CD4-positive, alpha-beta T cell treated with Interleukin-17A for 4 hours (primary cell): ENCODE data around the gene POLE.
A peak's percentile ranks its signal among the peaks of the same experiment; 100 is the strongest.

Source experiments
- DNase-seq: peaks from one replicate; pipeline ENCODE4 v3.0.0-alpha.2; 2020; ENCODE audit warnings: mixed read lengths

POLE gene

GRCh38 chr12:132673288-132674179 lies 13.6 kb downstream of the POLE start:
- DNase-seq, result no peak

GRCh38 chr12:132672678-132673077 lies 14.5 kb downstream of the POLE start:
- DNase-seq, result no peak

GRCh38 chr12:132672116-132672515 lies 15.0 kb downstream of the POLE start:
- DNase-seq, result no peak

- DNase-seq, result no peak
Observed at GRCh38 chr12:132669166-132669879, 17.8 kb downstream of the POLE start.

- DNase-seq, result no peak
Observed at GRCh38 chr12:132668191-132669088, 18.7 kb downstream of the POLE start.

- DNase-seq, result no peak
Observed at GRCh38 chr12:132665794-132666193, 21.3 kb downstream of the POLE start.

GRCh38 chr12:132665149-132665491 lies 22.0 kb downstream of the POLE start:
- DNase-seq, result no peak

GRCh38 chr12:132664206-132665148 lies 22.7 kb downstream of the POLE start:
- no peak for DNase-seq

GRCh38 chr12:132662901-132663755 lies 24.0 kb downstream of the POLE start:
- no peak for DNase-seq

- no peak for DNase-seq
Observed at GRCh38 chr12:132661972-132662371, 25.2 kb downstream of the POLE start.

GRCh38 chr12:132660996-132661395 lies 26.1 kb downstream of the POLE start:
- DNase-seq, result no peak

GRCh38 chr12:132660052-132660451 lies 27.1 kb downstream of the POLE start:
- peak; percentile 19 for DNase-seq

- no peak for DNase-seq
Observed at GRCh38 chr12:132659146-132659545, 28.0 kb downstream of the POLE start.

GRCh38 chr12:132658149-132658894 lies 28.8 kb downstream of the POLE start:
- no peak for DNase-seq

- DNase-seq, result no peak
Observed at GRCh38 chr12:132657004-132657727, 30.0 kb downstream of the POLE start.

- DNase-seq, result no peak
Observed at GRCh38 chr12:132653567-132654290, 33.4 kb downstream of the POLE start.

GRCh38 chr12:132651444-132652100 lies 35.6 kb downstream of the POLE start:
- no peak for DNase-seq
